ENCODE measurements around the gene SYT6. TPM values are rescaled to one million over a fixed set of nuclear protein-coding genes. Genes with fewer than 3 reads are reported as not detected.

The SYT6 gene
- total RNA-seq, 1 experiment from 2014 or later = 77.2 TPM

- H2AK5ac ChIP-seq (ENCODE audit: insufficient read length, low read length) = no peak overlapping the region
- H3K4me1 ChIP-seq (ENCODE audit: insufficient read depth, low read length) = peaks cover 3% of the 10 kb centered on the region; the same call in 1 of the 2 replicates
Measured at GRCh38 chr1:114118351-114118990, 35.2 kb downstream of the SYT6 start.

More at GRCh38 chr1:114118351-114118990, 35.2 kb downstream of the SYT6 start:
- Mint-ChIP-seq H3K4me1 (peaks cover 58 to 72% of the 10 kb centered on the region in 2 experiments), H3K36me3 (ENCODE audit: insufficient read depth in 1 of 3, low read depth in 3 of 3) (peaks cover 25 to 88% (median 85%) of the 10 kb centered on the region in 3 experiments), H3K27me3 (ENCODE audit: low read depth) (no peaks in the 10 kb centered on the region; the same call in none of the 2 replicates), H3K9me3 (no peaks in the 10 kb centered on the region), H3K4me3 (no peak overlapping the region; a peak in 1 of 5 replicates), H3K27ac (peak overlapping the region; percentile 82 to 88 (median 85); a peak in 5 of 7 replicates)
- Histone ChIP-seq H2BK20ac (ENCODE audit: low read depth, low read length, poor library complexity, severe bottlenecking) (no peak overlapping the region), H3K79me2 (ENCODE audit: insufficient read depth, low read length) (no peaks in the 10 kb centered on the region), H4K8ac (replicated peaks; ENCODE audit: insufficient read length, low read depth, low read length) (no peak overlapping the region), H3K9ac (ENCODE audit: extremely low read depth, insufficient read length, low read length) (no peak overlapping the region), H4K20me1 (ENCODE audit: control insufficient read depth, insufficient read depth, insufficient read length) (peaks cover 4% of the 10 kb centered on the region), H2AFZ (ENCODE audit: low read length) (no peak overlapping the region), H3K23me2 (ENCODE audit: insufficient read length, low read depth, low read length, poor library complexity, severe bottlenecking) (no peaks in the 10 kb centered on the region), H3K4ac (ENCODE audit: low read depth, low read length) (no peak overlapping the region), H3K23ac (ENCODE audit: insufficient read length, low read depth, low read length) (no peak overlapping the region), H2BK15ac (ENCODE audit: low read depth, low read length) (no peak overlapping the region), H3K79me1 (ENCODE audit: insufficient read depth, low read depth, low read length, poor library complexity, severe bottlenecking) (no peaks in the 10 kb centered on the region), H3K14ac (ENCODE audit: insufficient read depth, low read length) (0 out of 2 replicates have a peak overlapping the region, but pooled peaks have one; percentile 21), H4K5ac (ENCODE audit: insufficient read length, low read depth, low read length) (no peak overlapping the region), H4K91ac (ENCODE audit: insufficient read length, low read depth, low read length) (no peak overlapping the region), H3K27me3 (ENCODE audit: insufficient read depth, low read length) (no peaks in the 10 kb centered on the region), H3K18ac (ENCODE audit: insufficient read length, low read depth, low read length) (no peak overlapping the region), H3K9me3 (ENCODE audit: control insufficient read depth, low read depth, low read length) (no peaks in the 10 kb centered on the region), H3K56ac (ENCODE audit: insufficient read length, low read depth, low read length) (no peak overlapping the region), H3K4me2 (ENCODE audit: insufficient read depth, insufficient read length, low read length) (no peak overlapping the region), H2BK5ac (ENCODE audit: insufficient read length, low read length) (no peak overlapping the region), H2BK12ac (ENCODE audit: insufficient read length, low read depth, low read length) (no peak overlapping the region), H3T11ph (ENCODE audit: low read length) (no peak overlapping the region), H2BK120ac (ENCODE audit: low read depth, low read length, poor library complexity, severe bottlenecking) (no peak overlapping the region), H3K27ac (ENCODE audit: insufficient read length, low read depth, low read length) (no peak overlapping the region)
- peak; percentile 86 for DNase-seq
- WGBS (ENCODE audit: extremely low coverage, insufficient read length, low lambda C conversion rate) = no CpG with 5 or more reads among the region's 17 CpGs
- peak; percentile 36; the same call in 2 of the 3 replicates for TF ChIP-seq CTCF (conservative IDR thresholded peaks at IDR 0.05)
